ENCODE data around the gene NDC1.

The NDC1 gene

DNA sequence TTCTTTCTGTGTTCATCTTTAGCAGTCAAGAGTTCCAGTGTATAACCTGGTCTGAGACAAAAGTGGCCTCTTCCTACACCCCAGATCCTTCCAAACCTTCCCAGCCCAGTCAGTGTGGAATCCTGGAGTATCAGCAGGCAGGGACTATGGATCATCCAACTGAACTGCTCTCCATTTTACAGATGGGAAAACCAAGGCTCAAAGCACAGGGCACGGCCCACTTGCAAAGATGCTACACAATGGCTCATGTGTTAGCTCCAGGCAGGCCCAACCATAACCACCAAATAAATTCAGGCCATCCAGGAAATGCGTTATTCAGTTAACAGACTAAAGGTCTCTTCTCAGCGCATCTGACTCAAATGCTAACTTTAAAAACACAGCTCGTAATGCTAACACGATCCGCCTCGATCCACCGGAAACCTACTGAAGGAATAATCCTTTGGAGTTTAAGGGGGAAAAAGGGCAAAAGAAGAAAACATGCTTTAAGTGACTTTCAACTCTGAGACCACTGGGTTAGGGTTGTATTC, 106.3 kb downstream of the NDC1 start:
- H3K4me1 ChIP-seq (ENCODE audit: low read length): peaks cover 29% of the 10 kb centered on the region
- no peaks in the 10 kb centered on the region for H3K27me3 ChIP-seq (replicated peaks; ENCODE audit: insufficient read depth, low read length)
- H3K79me2 ChIP-seq (ENCODE audit: low read length): peaks cover 11% of the 10 kb centered on the region
- H3K27ac ChIP-seq (ENCODE audit: low read length): no peak overlapping the region
- no peak overlapping the region for H3K4me2 ChIP-seq (ENCODE audit: low read depth, low read length)
- TF ChIP-seq CTCF (IDR thresholded peaks at IDR 0.05; ENCODE audit: low read length): no peak
- no peak for TF ChIP-seq EZH2phosphoT487 (IDR thresholded peaks at IDR 0.05; ENCODE audit: low read length)
- TF ChIP-seq EZH2 (optimal IDR thresholded peaks at IDR 0.05; ENCODE audit: low read depth, low read length): no peak
- no peak for DNase-seq
- no peaks in the 10 kb centered on the region for H3K9me2 ChIP-seq (replicated peaks; ENCODE audit: insufficient read depth, low read length)
- no peaks in the 10 kb centered on the region for H4K20me1 ChIP-seq (ENCODE audit: insufficient read depth, low read length)
- H3F3A ChIP-seq (ENCODE audit: insufficient read depth, low read length): peaks cover 26% of the 10 kb centered on the region
- H3K9me3 ChIP-seq (replicated peaks; ENCODE audit: insufficient read depth, low read length): no peaks in the 10 kb centered on the region
- H2AFZ ChIP-seq (ENCODE audit: low read length): no peak overlapping the region
- H3K36me3 ChIP-seq (replicated peaks; ENCODE audit: insufficient read depth, low read length): no peaks in the 10 kb centered on the region
- H3K9ac ChIP-seq (ENCODE audit: low read length): no peak overlapping the region
- H3K4me3 ChIP-seq (ENCODE audit: low read length): no peak overlapping the region

DNA sequence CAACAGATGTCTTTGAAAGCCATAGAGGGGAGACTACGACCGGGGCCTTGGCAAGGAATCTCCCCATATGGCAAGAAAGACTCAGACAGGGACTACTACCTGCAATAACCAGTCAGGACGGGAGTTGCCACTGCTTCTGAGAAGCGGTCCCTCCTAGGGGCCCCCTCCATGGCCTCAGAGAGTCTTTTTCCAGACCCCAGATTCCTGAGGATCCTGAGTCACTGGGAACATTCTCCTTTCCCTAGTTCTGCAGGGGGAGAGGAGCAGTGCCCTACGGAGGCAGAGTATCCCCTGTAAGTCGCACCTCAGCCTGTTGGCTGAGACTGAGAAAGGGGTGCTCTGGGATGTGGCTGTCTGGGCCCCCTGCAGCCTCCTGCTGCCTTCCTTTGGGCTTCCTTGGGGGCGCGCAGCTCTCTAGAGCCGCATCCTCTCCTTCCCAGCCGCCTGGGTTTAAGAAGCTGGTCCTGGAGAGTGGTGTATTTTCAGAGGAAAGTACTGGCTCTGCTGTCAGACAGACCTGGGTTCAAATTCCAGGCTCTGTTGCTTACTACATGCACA, 107.0 kb downstream of the NDC1 start:
- Histone ChIP-seq H3K4me3 (ENCODE audit: low read length) (no peak overlapping the region), H2AFZ (ENCODE audit: low read length) (no peak overlapping the region), H3K9ac (ENCODE audit: low read length) (no peak overlapping the region), H3K4me1 (ENCODE audit: low read length) (peaks cover 25% of the 10 kb centered on the region), H3K36me3 (replicated peaks; ENCODE audit: insufficient read depth, low read length) (no peaks in the 10 kb centered on the region), H3K79me2 (ENCODE audit: low read length) (peaks cover 11% of the 10 kb centered on the region), H3F3A (ENCODE audit: insufficient read depth, low read length) (peaks cover 25% of the 10 kb centered on the region), H3K27me3 (replicated peaks; ENCODE audit: insufficient read depth, low read length) (no peaks in the 10 kb centered on the region), H3K9me3 (replicated peaks; ENCODE audit: insufficient read depth, low read length) (no peaks in the 10 kb centered on the region), H4K20me1 (ENCODE audit: insufficient read depth, low read length) (no peaks in the 10 kb centered on the region), H3K9me2 (replicated peaks; ENCODE audit: insufficient read depth, low read length) (no peaks in the 10 kb centered on the region), H3K4me2 (ENCODE audit: low read depth, low read length) (no peak overlapping the region), H3K27ac (ENCODE audit: low read length) (no peak overlapping the region)
- TF ChIP-seq EZH2 (optimal IDR thresholded peaks at IDR 0.05; ENCODE audit: low read depth, low read length) (no peak), EZH2phosphoT487 (IDR thresholded peaks at IDR 0.05; ENCODE audit: low read length) (no peak), CTCF (IDR thresholded peaks at IDR 0.05; ENCODE audit: low read length) (no peak)
- no peak for DNase-seq

DNA sequence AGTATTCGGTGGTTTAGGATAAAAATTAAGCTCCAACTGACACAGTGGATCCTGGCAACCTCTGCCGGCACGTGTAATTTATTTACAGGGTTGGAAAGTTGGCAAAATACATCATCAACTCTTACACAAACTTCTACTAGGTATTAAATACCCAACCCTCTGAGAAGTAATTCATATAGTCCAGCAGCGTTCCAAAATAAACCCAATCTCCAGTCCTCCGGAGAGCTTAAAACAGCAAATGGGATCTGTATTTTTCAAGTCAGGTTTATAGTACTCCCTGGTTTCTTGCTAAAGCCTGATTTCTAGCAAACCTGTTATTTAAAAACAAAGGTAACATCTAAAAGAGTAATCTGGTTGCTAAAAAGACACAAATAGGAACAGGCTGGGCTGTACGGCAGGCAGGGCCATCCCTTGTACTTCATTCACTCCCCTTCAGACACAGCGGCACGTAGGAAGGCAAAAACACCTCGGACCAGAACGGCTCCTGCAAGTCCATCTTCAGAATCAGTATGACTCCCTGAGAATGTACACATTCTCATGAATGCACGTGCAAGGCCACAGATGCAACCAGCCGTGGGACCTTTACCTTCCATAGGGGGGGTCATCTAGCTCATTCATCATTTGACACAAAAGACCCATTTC, 107.8 kb downstream of the NDC1 start:
- TF ChIP-seq EZH2phosphoT487 (IDR thresholded peaks at IDR 0.05; ENCODE audit: low read length) (no peak), CTCF (IDR thresholded peaks at IDR 0.05; ENCODE audit: low read length) (no peak), EZH2 (optimal IDR thresholded peaks at IDR 0.05; ENCODE audit: low read depth, low read length) (no peak)
- Histone ChIP-seq H3K79me2 (ENCODE audit: low read length) (peaks cover 11% of the 10 kb centered on the region), H3K27me3 (replicated peaks; ENCODE audit: insufficient read depth, low read length) (no peaks in the 10 kb centered on the region), H3K4me1 (ENCODE audit: low read length) (peaks cover 17% of the 10 kb centered on the region), H3K27ac (ENCODE audit: low read length) (no peak overlapping the region), H3K36me3 (replicated peaks; ENCODE audit: insufficient read depth, low read length) (no peaks in the 10 kb centered on the region), H3K9me2 (replicated peaks; ENCODE audit: insufficient read depth, low read length) (no peaks in the 10 kb centered on the region), H3K9ac (ENCODE audit: low read length) (no peak overlapping the region), H4K20me1 (ENCODE audit: insufficient read depth, low read length) (no peaks in the 10 kb centered on the region), H3K9me3 (replicated peaks; ENCODE audit: insufficient read depth, low read length) (no peaks in the 10 kb centered on the region), H3K4me3 (ENCODE audit: low read length) (no peak overlapping the region), H2AFZ (ENCODE audit: low read length) (no peak overlapping the region), H3F3A (ENCODE audit: insufficient read depth, low read length) (peaks cover 17% of the 10 kb centered on the region), H3K4me2 (ENCODE audit: low read depth, low read length) (no peak overlapping the region)
- no peak for DNase-seq
